Stimulated activated CD4-positive, alpha-beta T cell treated with anti-CD3 and anti-CD28 coated beads, TNF-alpha, amount 100 ng/mL, for 24 hours (primary cell): ENCODE results near the gene DCAF16.
"Not testable (repeated sequence)": the region's sequence is repeated elsewhere in the genome, so short reads cannot be mapped to it uniquely, and the experiment has no call there.

ENCODE experiments used
- DNase-seq, 3 experiments: peaks; one replicate each; pipeline ENCODE4 v3.0.0-alpha.2; 2020; ENCODE audit warnings: low read depth in 3 of 3

The DCAF16 gene

GRCh38 chr4:17810260-17811077 lies at the start of gene DCAF16, which contains the start of gene NCAPG:
DCAF16 (minus strand) TSS chr4:17810757; CDS start chr4:17804141, 6,616 bp downstream.
NCAPG (plus strand) TSS chr4:17810979; CDS start chr4:17811078, 99 bp downstream.
- peak; percentile 98 to 99 (median 99) for DNase-seq

- DNase-seq = no peak
These were observed 49.3 kb upstream of the DCAF16 start for GRCh38 chr4:17859793-17860406.

- no peak for DNase-seq
These were observed 43.5 kb upstream of the DCAF16 start for GRCh38 chr4:17854036-17854435.

GRCh38 chr4:17851959-17852358 lies 41.4 kb upstream of the DCAF16 start:
- no peak for DNase-seq

- DNase-seq = not testable (repeated sequence)
These were observed 39.7 kb upstream of the DCAF16 start for GRCh38 chr4:17850295-17850694.

- DNase-seq = no peak
These were observed 35.7 kb upstream of the DCAF16 start for GRCh38 chr4:17846266-17846665.

GRCh38 chr4:17823871-17824669 lies 13.5 kb upstream of the DCAF16 start:
- no peak for DNase-seq

- no peak for DNase-seq
These were observed 6.5 kb upstream of the DCAF16 start for GRCh38 chr4:17817027-17817426.

GRCh38 chr4:17816142-17816541 lies 5.6 kb upstream of the DCAF16 start:
- DNase-seq = no peak

GRCh38 chr4:17814140-17814539 lies 3.6 kb upstream of the DCAF16 start:
- no peak for DNase-seq

- DNase-seq = no peak
These were observed 2.2 kb upstream of the DCAF16 start for GRCh38 chr4:17812801-17813200.

GRCh38 chr4:17812125-17812524 lies 1.6 kb upstream of the DCAF16 start:
- DNase-seq = no peak

- DNase-seq = no peak
These were observed 584 bp upstream of the DCAF16 start for GRCh38 chr4:17811078-17811603.

- no peak for DNase-seq
These were observed 890 bp downstream of the DCAF16 start for GRCh38 chr4:17809667-17810066.

- DNase-seq = no peak
These were observed 3.1 kb downstream of the DCAF16 start for GRCh38 chr4:17807446-17807845.

- DNase-seq = no peak
These were observed 4.9 kb downstream of the DCAF16 start for GRCh38 chr4:17805580-17806155.

- DNase-seq = no peak
These were observed 12.7 kb downstream of the DCAF16 start for GRCh38 chr4:17797808-17798207.

GRCh38 chr4:17794730-17795129 lies 15.8 kb downstream of the DCAF16 start:
- no peak for DNase-seq

- no peak for DNase-seq
These were observed 21.6 kb downstream of the DCAF16 start for GRCh38 chr4:17788956-17789355.

GRCh38 chr4:17787315-17787714 lies 23.2 kb downstream of the DCAF16 start:
- no peak for DNase-seq

- no peak for DNase-seq
These were observed 24.0 kb downstream of the DCAF16 start for GRCh38 chr4:17786567-17786966.

- no peak for DNase-seq
These were observed 24.7 kb downstream of the DCAF16 start for GRCh38 chr4:17785858-17786257.
